HEK293 (cell line): ENCODE measurements around the gene POU5F1.

ENCODE experiments used
- CTCF ChIP-seq: fragments of 450-650 bp; formaldehyde crosslinking; IDR thresholded peaks from 2 replicates; pipeline ENCODE4 v1.5.1; 2016; ENCODE audit warnings: missing biosample characterization, missing genetic modification characterization
- EGR2 ChIP-seq: fragments of 450-650 bp; formaldehyde crosslinking; IDR thresholded peaks from 2 replicates; pipeline ENCODE4 v1.5.1; 2016; ENCODE audit warnings: low read depth, missing biosample characterization, missing genetic modification characterization
- HOXD13 ChIP-seq: sonication (generic); formaldehyde crosslinking; IDR thresholded peaks from 2 replicates; pipeline ENCODE4 v1.8.0; 2022; ENCODE audit warnings: missing genetic modification reagents, borderline replicate concordance
- ZNF26 ChIP-seq: fragments of 450-650 bp; formaldehyde crosslinking; IDR thresholded peaks from 2 replicates; pipeline ENCODE4 v1.5.1; 2016; ENCODE audit warnings: missing biosample characterization, missing genetic modification characterization
- ZNF843 ChIP-seq: fragments of 450-650 bp; formaldehyde crosslinking; IDR thresholded peaks from 2 replicates; pipeline ENCODE4 v1.5.1; 2016; ENCODE audit warnings: missing biosample characterization, missing genetic modification characterization

- TF ChIP-seq CTCF (tag by site-specific recombination) (no peak), ZNF26 (tag by site-specific recombination) (no peak), ZNF843 (tag by site-specific recombination) (no peak), EGR2 (no peak), HOXD13 (CRISPR knock-in tag) (no peak)
Observed at GRCh38 chr6:31115941-31116560, 54.4 kb downstream of the POU5F1 start.
